Prostate gland (tissue), 2 donors: ENCODE data around the gene STAT3. TPM values are rescaled to one million over a fixed set of nuclear protein-coding genes. Genes with fewer than 3 reads are reported as not detected.
A peak's percentile ranks its signal among the peaks of the same experiment; 100 is the strongest.

ENCODE experiments used
- DNase-seq: peaks from one replicate; pipeline ENCODE4 v3.0.0-alpha.2; 2019; ENCODE audit warnings: low spot score
- H3K27ac ChIP-seq, 2 donors: fragments of 200-600 bp; sonication (generic); 2 replicates each; pipeline ENCODE4 v1.5.1; 2017 to 2019
- H3K27me3 ChIP-seq: fragments of 200-600 bp; sonication (generic); replicated peaks from 2 replicates; pipeline ENCODE4 v1.5.1; 2019; ENCODE audit not compliant: insufficient read depth
- H3K36me3 ChIP-seq, 2 donors: fragments of 200-600 bp; sonication (generic); 1 replicate in 1 of 2; 2 replicates in 1 of 2; pipeline versions ENCODE4 v1.5.1 to v1.8.1; 2017 to 2019
- H3K4me1 ChIP-seq: fragments of 200-600 bp; sonication (generic); replicated peaks from 2 replicates; pipeline ENCODE4 v1.5.1; 2019
- H3K4me3 ChIP-seq, 2 donors: fragments of 200-600 bp; sonication (generic); 2 replicates each; pipeline ENCODE4 v1.5.1; 2017 to 2019
- H3K9me3 ChIP-seq: fragments of 200-600 bp; sonication (generic); 2 replicates; pipeline ENCODE4 v1.5.1; 2017
- POLR2A ChIP-seq: fragments of 450-650 bp; IDR thresholded peaks from one replicate; pipeline ENCODE4 v1.6.1; 2016; ENCODE audit warnings: antibody characterized with exemption, mild to moderate bottlenecking
- POLR2AphosphoS5 ChIP-seq: sonication (generic); formaldehyde crosslinking; IDR thresholded peaks from one replicate; pipeline ENCODE4 v1.6.1; 2017; ENCODE audit warnings: antibody characterized with exemption
- WGBS: methylation state at CpG from one replicate; pipeline ENCODE4 v1.1.5; 2018; 5-methylcytosine and 5-hydroxymethylcytosine counted together
- intact Hi-C: fragments of 100-400 bp; cut with DNase I; formaldehyde crosslinking; loops from one replicate; pipeline ENCODE4 v1.14.2; 2022
- total RNA-seq, 2 donors: library from RNA; depleted of rRNA; stranded (reverse); fragments of >200 nt; gene quantifications; one replicate each; pipeline ENCODE4 v1.1.0, GENCODE V29; 2016
- TF ChIP-seq, protein P1 (sequence below), 4 experiments: fragments of 200-600 bp in 2 of 4; fragments of 450-650 bp in 2 of 4; sonication (generic) in 2 of 4; IDR thresholded peaks; 1 replicate in 3 of 4; 2 replicates in 1 of 4; pipeline ENCODE4 v1.5.1; 2016 to 2019; ENCODE audit warnings: antibody characterized with exemption in 4 of 4, mild to moderate bottlenecking in 2 of 4, moderate library complexity in 2 of 4

Gene STAT3
- total RNA-seq, 2 donors from 2014 or later: 188 to 230 TPM

DNA sequence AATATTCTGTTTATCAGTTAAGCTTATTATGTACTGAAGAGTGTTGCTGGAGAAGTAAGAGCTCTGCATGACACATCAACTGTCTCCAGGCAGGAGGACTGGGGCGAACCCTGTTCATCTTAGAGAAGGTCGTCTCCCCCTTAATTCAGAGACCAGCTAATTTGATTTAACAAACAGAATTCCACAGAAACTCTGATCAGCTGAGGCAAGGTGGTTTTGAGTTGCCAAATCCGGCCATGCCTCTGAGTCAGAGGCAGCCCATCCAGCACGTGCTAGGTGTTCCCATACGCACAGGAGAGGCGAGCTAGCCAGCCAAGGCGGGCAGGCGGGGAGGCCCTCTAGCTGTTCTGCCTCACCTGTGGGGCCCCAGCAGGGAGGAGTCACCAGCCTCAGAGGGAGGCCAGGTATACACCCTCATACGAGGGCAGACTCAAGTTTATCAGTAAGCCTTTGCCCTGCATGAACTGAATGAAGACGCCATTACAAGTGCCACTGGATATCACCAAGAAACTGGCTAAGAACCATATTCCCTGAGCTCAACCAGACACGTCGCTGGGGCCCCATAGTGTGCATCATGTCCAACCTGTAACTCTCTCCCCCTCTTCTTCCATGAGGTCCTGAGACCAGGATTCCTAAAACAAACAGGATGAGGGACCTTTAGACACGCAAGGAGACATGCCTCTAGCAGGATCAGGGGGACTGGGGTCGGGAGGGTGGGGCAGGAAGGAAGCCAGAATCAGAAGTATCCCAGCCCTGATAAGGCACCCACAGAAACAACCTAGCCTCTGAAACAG is 74.3 kb downstream of the STAT3 start:
- TF ChIP-seq, protein P1, sequence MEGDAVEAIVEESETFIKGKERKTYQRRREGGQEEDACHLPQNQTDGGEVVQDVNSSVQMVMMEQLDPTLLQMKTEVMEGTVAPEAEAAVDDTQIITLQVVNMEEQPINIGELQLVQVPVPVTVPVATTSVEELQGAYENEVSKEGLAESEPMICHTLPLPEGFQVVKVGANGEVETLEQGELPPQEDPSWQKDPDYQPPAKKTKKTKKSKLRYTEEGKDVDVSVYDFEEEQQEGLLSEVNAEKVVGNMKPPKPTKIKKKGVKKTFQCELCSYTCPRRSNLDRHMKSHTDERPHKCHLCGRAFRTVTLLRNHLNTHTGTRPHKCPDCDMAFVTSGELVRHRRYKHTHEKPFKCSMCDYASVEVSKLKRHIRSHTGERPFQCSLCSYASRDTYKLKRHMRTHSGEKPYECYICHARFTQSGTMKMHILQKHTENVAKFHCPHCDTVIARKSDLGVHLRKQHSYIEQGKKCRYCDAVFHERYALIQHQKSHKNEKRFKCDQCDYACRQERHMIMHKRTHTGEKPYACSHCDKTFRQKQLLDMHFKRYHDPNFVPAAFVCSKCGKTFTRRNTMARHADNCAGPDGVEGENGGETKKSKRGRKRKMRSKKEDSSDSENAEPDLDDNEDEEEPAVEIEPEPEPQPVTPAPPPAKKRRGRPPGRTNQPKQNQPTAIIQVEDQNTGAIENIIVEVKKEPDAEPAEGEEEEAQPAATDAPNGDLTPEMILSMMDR (IDR thresholded peaks at IDR 0.05): no peak
- no peak for TF ChIP-seq POLR2AphosphoS5
- no peak for TF ChIP-seq POLR2A
- Histone ChIP-seq H3K27me3 (no peaks in the 10 kb centered on the region), H3K36me3 (peaks cover 0 to 3% of the 10 kb centered on the region in 2 donors), H3K4me1 (peaks cover 7% of the 10 kb centered on the region), H3K9me3 (no peaks in the 10 kb centered on the region), H3K4me3 (no peak overlapping the region), H3K27ac (no peak overlapping the region)
- DNase-seq: no peak
- intact Hi-C loops: loop anchor here (5.0 kb wide), 1 partner anchor 203 kb away; no protein-coding TSS in a partner anchor
- WGBS: 77% methylated on average over 14 of the region's 14 CpGs

DNA sequence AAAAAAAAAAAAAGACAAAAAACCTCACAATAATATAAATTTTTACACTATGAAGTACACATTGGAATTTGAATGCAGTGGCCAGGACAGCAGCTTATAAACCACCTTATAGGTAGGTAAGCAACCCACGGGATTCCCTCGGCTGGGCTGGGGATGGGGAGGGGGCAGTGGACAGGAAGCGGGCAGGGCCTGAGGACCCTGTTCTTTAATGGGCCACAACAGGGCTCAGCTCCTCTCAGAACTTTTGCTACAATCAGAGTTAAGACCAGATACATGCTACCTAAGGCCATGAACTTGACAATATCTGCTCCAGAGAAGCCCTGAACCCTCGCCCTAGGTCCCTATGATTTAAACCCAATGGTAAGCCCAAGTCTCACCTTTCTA is 74.9 kb downstream of the STAT3 start:
- Histone ChIP-seq H3K4me3 (no peak overlapping the region), H3K4me1 (peaks cover 7% of the 10 kb centered on the region), H3K27me3 (no peaks in the 10 kb centered on the region), H3K9me3 (no peaks in the 10 kb centered on the region), H3K36me3 (peaks cover 0 to 3% of the 10 kb centered on the region in 2 donors), H3K27ac (no peak overlapping the region)
- intact Hi-C loops: loop anchor here (5.0 kb wide), 1 partner anchor 204 kb away; no protein-coding TSS in a partner anchor
- no peak for TF ChIP-seq POLR2AphosphoS5
- TF ChIP-seq, protein P1 (IDR thresholded peaks at IDR 0.05): no peak
- TF ChIP-seq POLR2A: no peak
- 90% methylated on average over 4 of the region's 4 CpGs for WGBS
- no peak for DNase-seq

- no peaks in the 10 kb centered on the region for H3K27me3 ChIP-seq
- H3K4me1 ChIP-seq: peaks cover 7% of the 10 kb centered on the region
- intact Hi-C loops: loop anchor here (5.0 kb wide), 1 partner anchor 205 kb away; no protein-coding TSS in a partner anchor
- peak overlapping the region in 1 of 2 donors; percentile 5 for H3K4me3 ChIP-seq
- peak; percentile 78 for DNase-seq
- H3K27ac ChIP-seq: peak overlapping the region; percentile 71 to 81
- TF ChIP-seq POLR2A (no peak), POLR2AphosphoS5 (peak; percentile 52)
- TF ChIP-seq, protein P1 (IDR thresholded peaks at IDR 0.05): peak; percentile 24 to 75 (median 64)
- 24% methylated on average over 49 of the region's 54 CpGs for WGBS
- H3K9me3 ChIP-seq: no peaks in the 10 kb centered on the region
- peaks cover 0 to 3% of the 10 kb centered on the region in 2 donors for H3K36me3 ChIP-seq
Observed at GRCh38 chr17:42312285-42313130, 75.7 kb downstream of the STAT3 start.

DNA sequence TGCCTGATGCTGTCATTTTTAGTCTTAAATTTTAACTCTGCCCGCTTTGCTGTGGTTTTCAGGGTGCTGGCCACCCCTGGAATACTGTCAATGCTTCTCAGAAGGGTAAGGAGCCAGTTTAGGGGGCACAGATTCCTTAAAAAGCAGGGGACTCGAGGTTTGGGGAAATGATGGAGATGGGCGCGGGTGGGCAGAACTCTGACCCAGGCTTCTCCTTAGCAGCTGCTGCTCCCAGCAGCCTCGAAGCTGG is 76.3 kb downstream of the STAT3 start:
- 23% methylated on average over 5 of the region's 5 CpGs for WGBS
- Histone ChIP-seq H3K4me3 (no peak overlapping the region), H3K4me1 (peaks cover 7% of the 10 kb centered on the region), H3K27ac (peak overlapping the region; percentile 71 to 81), H3K9me3 (no peaks in the 10 kb centered on the region), H3K36me3 (peaks cover 0 to 1% of the 10 kb centered on the region in 2 donors), H3K27me3 (no peaks in the 10 kb centered on the region)
- intact Hi-C loops: loop anchor here (5.0 kb wide), 1 partner anchor 205 kb away; no protein-coding TSS in a partner anchor
- TF ChIP-seq, protein P1 (IDR thresholded peaks at IDR 0.05): no peak
- no peak for TF ChIP-seq POLR2A
- no peak for TF ChIP-seq POLR2AphosphoS5
- DNase-seq: no peak
